ENCODE measurements around the gene PDE1C. TPM values are rescaled to one million over a fixed set of nuclear protein-coding genes. Genes with fewer than 3 reads are reported as not detected.

Gene PDE1C
- total and polyA plus RNA-seq, 2 donors (not counting 1 experiment from before 2014, with no cell fraction given), result 0.52 TPM; not detected in 1

DNA sequence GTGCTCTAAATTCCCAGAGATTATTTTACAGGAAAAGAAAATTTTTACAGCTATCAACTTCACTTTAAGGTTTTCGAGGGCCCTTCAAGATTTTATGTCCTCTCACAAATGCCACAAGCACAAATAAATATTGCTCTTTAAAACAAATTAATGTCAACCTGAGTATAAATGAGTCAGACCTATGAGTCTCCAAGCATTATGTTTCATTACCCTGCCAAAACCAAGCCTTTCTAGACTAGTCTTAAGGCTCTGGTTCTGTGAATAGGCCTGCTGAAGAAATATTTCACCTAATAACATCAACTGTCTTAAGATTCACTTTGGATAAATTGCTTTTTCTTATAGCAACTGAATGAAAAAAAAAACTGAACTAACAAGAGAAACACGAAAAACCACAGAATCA is 153.0 kb downstream of the PDE1C start:
- Histone ChIP-seq H3K4me1 (ENCODE audit: control insufficient read depth in 2 of 2, insufficient read depth in 2 of 2, low read length in 2 of 2) (no peaks in the 10 kb centered on the region), H3K4me2 (replicated peaks; ENCODE audit: low read depth, low read length, poor library complexity, severe bottlenecking) (no peak overlapping the region), H3K79me2 (ENCODE audit: control insufficient read depth, insufficient read depth, low read length) (no peaks in the 10 kb centered on the region), H3K36me3 (replicated peaks in 1 of 2; ENCODE audit: control extremely low read depth in 1 of 2, control insufficient read depth in 1 of 2, extremely low read depth in 1 of 2, insufficient read depth in 2 of 2, low read length in 1 of 2) (no peaks in the 10 kb centered on the region), H2AFZ (ENCODE audit: insufficient read depth, low read depth, low read length, poor library complexity, severe bottlenecking) (no peak overlapping the region), H3K27ac (ENCODE audit: low read length in 2 of 2) (no peak overlapping the region), H3K9me3 (ENCODE audit: control extremely low read depth in 1 of 3, control insufficient read depth in 2 of 3, insufficient read depth in 1 of 3, low read length in 2 of 3) (peaks cover 0 to 5% (median 0%) of the 10 kb centered on the region in 3 donors), H3K4me3 (ENCODE audit: control extremely low read depth in 1 of 5, extremely low read depth in 1 of 5, insufficient read depth in 1 of 5, low read depth in 2 of 5, low read length in 4 of 5) (no peak overlapping the region), H4K20me1 (ENCODE audit: control insufficient read depth, insufficient read depth, low read length, poor library complexity, severe bottlenecking) (no peaks in the 10 kb centered on the region), H3K27me3 (replicated peaks in 1 of 4; ENCODE audit: control extremely low read depth in 1 of 4, control insufficient read depth in 3 of 4, insufficient read depth in 4 of 4, low read length in 3 of 4) (no peaks in the 10 kb centered on the region), H3K9ac (ENCODE audit: low read length) (no peak overlapping the region)
- ChIA-PET CTCF (no interaction called here), POLR2A (no interaction called here)
- TF ChIP-seq EZH2 (IDR thresholded peaks at IDR 0.05; ENCODE audit: borderline replicate concordance, insufficient read depth, low read depth, low read length, poor library complexity, severe bottlenecking), result no peak
- TF ChIP-seq, protein P1, sequence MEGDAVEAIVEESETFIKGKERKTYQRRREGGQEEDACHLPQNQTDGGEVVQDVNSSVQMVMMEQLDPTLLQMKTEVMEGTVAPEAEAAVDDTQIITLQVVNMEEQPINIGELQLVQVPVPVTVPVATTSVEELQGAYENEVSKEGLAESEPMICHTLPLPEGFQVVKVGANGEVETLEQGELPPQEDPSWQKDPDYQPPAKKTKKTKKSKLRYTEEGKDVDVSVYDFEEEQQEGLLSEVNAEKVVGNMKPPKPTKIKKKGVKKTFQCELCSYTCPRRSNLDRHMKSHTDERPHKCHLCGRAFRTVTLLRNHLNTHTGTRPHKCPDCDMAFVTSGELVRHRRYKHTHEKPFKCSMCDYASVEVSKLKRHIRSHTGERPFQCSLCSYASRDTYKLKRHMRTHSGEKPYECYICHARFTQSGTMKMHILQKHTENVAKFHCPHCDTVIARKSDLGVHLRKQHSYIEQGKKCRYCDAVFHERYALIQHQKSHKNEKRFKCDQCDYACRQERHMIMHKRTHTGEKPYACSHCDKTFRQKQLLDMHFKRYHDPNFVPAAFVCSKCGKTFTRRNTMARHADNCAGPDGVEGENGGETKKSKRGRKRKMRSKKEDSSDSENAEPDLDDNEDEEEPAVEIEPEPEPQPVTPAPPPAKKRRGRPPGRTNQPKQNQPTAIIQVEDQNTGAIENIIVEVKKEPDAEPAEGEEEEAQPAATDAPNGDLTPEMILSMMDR (IDR thresholded peaks at IDR 0.05), result no peak
- no peak overlapping the region for H3K27ac Mint-ChIP-seq
- DNase-seq (no peak), ATAC-seq (ENCODE audit: low read depth) (no peak)
- H3K4me1 Mint-ChIP-seq, result no peaks in the 10 kb centered on the region
- no peak overlapping the region for H3K4me3 Mint-ChIP-seq
- no peaks in the 10 kb centered on the region for H3K27me3 Mint-ChIP-seq
- no CpG with 5 or more reads among the region's 2 CpGs for WGBS (ENCODE audit: insufficient coverage)
- intact Hi-C loops (cut with micrococcal nuclease), result no loop called here
- no peaks in the 10 kb centered on the region for H3K9me3 Mint-ChIP-seq (ENCODE audit: insufficient read depth)

DNA sequence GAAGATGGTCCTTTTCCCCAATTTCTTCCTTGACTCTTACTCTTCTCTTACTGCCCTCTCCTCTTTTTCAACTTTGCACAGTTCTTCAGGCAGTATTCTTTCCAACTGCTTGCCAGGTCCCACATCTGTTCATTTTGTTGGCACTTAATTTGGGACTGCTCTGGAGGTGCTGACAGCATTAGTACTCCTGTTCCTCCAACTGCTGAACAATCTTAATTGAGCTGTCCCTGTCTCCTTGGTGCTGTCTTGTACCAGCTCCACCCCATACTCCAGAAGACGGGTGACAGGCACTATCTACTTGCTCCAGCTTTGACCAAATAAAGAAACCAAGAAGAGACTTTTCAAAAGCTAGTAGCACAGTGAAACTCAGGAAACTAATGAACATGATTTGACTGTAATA is 160.0 kb downstream of the PDE1C start:
- Mint-ChIP-seq H3K4me1 (no peaks in the 10 kb centered on the region), H3K4me3 (no peak overlapping the region), H3K27me3 (no peaks in the 10 kb centered on the region), H3K27ac (no peak overlapping the region), H3K9me3 (ENCODE audit: insufficient read depth) (no peaks in the 10 kb centered on the region)
- no peak overlapping the region for H2AFZ ChIP-seq (ENCODE audit: insufficient read depth, low read depth, low read length, poor library complexity, severe bottlenecking)
- H3K9ac ChIP-seq (ENCODE audit: low read length), result no peak overlapping the region
- no peaks in the 10 kb centered on the region for H3K27me3 ChIP-seq (replicated peaks in 1 of 4; ENCODE audit: control extremely low read depth in 1 of 4, control insufficient read depth in 3 of 4, insufficient read depth in 4 of 4, low read length in 3 of 4)
- H3K79me2 ChIP-seq (ENCODE audit: control insufficient read depth, insufficient read depth, low read length), result no peaks in the 10 kb centered on the region
- ChIA-PET POLR2A (no interaction called here), CTCF (no interaction called here)
- no peak for ATAC-seq (ENCODE audit: low read depth)
- H3K4me1 ChIP-seq (ENCODE audit: control insufficient read depth in 2 of 2, insufficient read depth in 2 of 2, low read length in 2 of 2), result no peaks in the 10 kb centered on the region
- no peak overlapping the region for H3K4me3 ChIP-seq (ENCODE audit: control extremely low read depth in 1 of 5, extremely low read depth in 1 of 5, insufficient read depth in 1 of 5, low read depth in 2 of 5, low read length in 4 of 5)
- no peak for DNase-seq
- no peaks in the 10 kb centered on the region for H3K9me3 ChIP-seq (ENCODE audit: control extremely low read depth in 1 of 3, control insufficient read depth in 2 of 3, insufficient read depth in 1 of 3, low read length in 2 of 3)
- no peak for TF ChIP-seq EZH2 (IDR thresholded peaks at IDR 0.05; ENCODE audit: borderline replicate concordance, insufficient read depth, low read depth, low read length, poor library complexity, severe bottlenecking)
- TF ChIP-seq, protein P1 (IDR thresholded peaks at IDR 0.05), result no peak
- no peak overlapping the region for H3K4me2 ChIP-seq (replicated peaks; ENCODE audit: low read depth, low read length, poor library complexity, severe bottlenecking)
- no peak overlapping the region for H3K27ac ChIP-seq (ENCODE audit: low read length in 2 of 2)
- WGBS (ENCODE audit: insufficient coverage), result 100% methylated on average over 1 of the region's 1 CpG
- intact Hi-C loops (cut with micrococcal nuclease), result no loop called here
- no peaks in the 10 kb centered on the region for H3K36me3 ChIP-seq (replicated peaks in 1 of 2; ENCODE audit: control extremely low read depth in 1 of 2, control insufficient read depth in 1 of 2, extremely low read depth in 1 of 2, insufficient read depth in 2 of 2, low read length in 1 of 2)
- no peaks in the 10 kb centered on the region for H4K20me1 ChIP-seq (ENCODE audit: control insufficient read depth, insufficient read depth, low read length, poor library complexity, severe bottlenecking)
